Osteocyte (in vitro differentiated cells): ENCODE data around the gene PITX3. TPM values are rescaled to one million over a fixed set of nuclear protein-coding genes. Genes with fewer than 3 reads are reported as not detected.
"Not testable (repeated sequence)": the region's sequence is repeated elsewhere in the genome, so short reads cannot be mapped to it uniquely, and the experiment has no call there.

Experiments used
- DNase-seq: peaks from one replicate; pipeline ENCODE4 v3.0.0; 2021; ENCODE audit warnings: mixed read lengths; ENCODE audit not compliant: unreplicated experiment; ENCODE audit errors: extremely low spot score
- H3K27ac Mint-ChIP-seq: one replicate; pipeline ENCODE4 v1.8.0; 2021; ENCODE audit warnings: mild to moderate bottlenecking, mixed read lengths; ENCODE audit not compliant: unreplicated experiment
- H3K27me3 Mint-ChIP-seq: one replicate; pipeline ENCODE4 v1.8.0; 2021; ENCODE audit warnings: mixed read lengths; ENCODE audit not compliant: unreplicated experiment
- H3K36me3 Mint-ChIP-seq: one replicate; pipeline ENCODE4 v1.8.0; 2021; ENCODE audit warnings: mixed read lengths; ENCODE audit not compliant: unreplicated experiment
- H3K4me1 Mint-ChIP-seq: one replicate; pipeline ENCODE4 v1.8.0; 2021; ENCODE audit warnings: mixed read lengths; ENCODE audit not compliant: unreplicated experiment
- H3K4me3 Mint-ChIP-seq: one replicate; pipeline ENCODE4 v1.8.0; 2021; ENCODE audit warnings: mild to moderate bottlenecking, moderate library complexity, mixed read lengths; ENCODE audit not compliant: unreplicated experiment
- H3K9me3 Mint-ChIP-seq: one replicate; pipeline ENCODE4 v1.8.0; 2021; ENCODE audit warnings: mixed read lengths; ENCODE audit not compliant: unreplicated experiment
- total RNA-seq: library from RNA; stranded (reverse); gene quantifications from 2 replicates; pipeline ENCODE4 v1.2.1, GENCODE V29; 2021
- TF ChIP-seq, protein P1 (sequence below): fragments of 200-600 bp; sonication (generic); IDR thresholded peaks from 2 replicates; pipeline ENCODE4 v1.5.0; 2021; ENCODE audit warnings: antibody characterized with exemption, mild to moderate bottlenecking, moderate library complexity

Gene PITX3
- total RNA-seq, 1 donor from 2014 or later, result not detected

GRCh38 chr10:102195296-102195870, 45.9 kb downstream of the PITX3 start:
- H3K27ac Mint-ChIP-seq, result no peak overlapping the region
- TF ChIP-seq, protein P1, sequence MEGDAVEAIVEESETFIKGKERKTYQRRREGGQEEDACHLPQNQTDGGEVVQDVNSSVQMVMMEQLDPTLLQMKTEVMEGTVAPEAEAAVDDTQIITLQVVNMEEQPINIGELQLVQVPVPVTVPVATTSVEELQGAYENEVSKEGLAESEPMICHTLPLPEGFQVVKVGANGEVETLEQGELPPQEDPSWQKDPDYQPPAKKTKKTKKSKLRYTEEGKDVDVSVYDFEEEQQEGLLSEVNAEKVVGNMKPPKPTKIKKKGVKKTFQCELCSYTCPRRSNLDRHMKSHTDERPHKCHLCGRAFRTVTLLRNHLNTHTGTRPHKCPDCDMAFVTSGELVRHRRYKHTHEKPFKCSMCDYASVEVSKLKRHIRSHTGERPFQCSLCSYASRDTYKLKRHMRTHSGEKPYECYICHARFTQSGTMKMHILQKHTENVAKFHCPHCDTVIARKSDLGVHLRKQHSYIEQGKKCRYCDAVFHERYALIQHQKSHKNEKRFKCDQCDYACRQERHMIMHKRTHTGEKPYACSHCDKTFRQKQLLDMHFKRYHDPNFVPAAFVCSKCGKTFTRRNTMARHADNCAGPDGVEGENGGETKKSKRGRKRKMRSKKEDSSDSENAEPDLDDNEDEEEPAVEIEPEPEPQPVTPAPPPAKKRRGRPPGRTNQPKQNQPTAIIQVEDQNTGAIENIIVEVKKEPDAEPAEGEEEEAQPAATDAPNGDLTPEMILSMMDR, result no peak
- no peak for DNase-seq

GRCh38 chr10:102191956-102192355, 49.4 kb downstream of the PITX3 start:
- Mint-ChIP-seq H3K27ac (no peak overlapping the region), H3K4me3 (no peak overlapping the region), H3K27me3 (peaks cover 39% of the 10 kb centered on the region), H3K4me1 (peaks cover 3% of the 10 kb centered on the region), H3K36me3 (no peaks in the 10 kb centered on the region), H3K9me3 (peaks cover 9% of the 10 kb centered on the region)
- no peak for DNase-seq
- TF ChIP-seq, protein P1, result no peak

More at GRCh38 chr10:102195296-102195870, 45.9 kb downstream of the PITX3 start:
- Mint-ChIP-seq H3K4me1 (no peaks in the 10 kb centered on the region), H3K36me3 (no peaks in the 10 kb centered on the region), H3K4me3 (no peak overlapping the region), H3K27me3 (peaks cover 43% of the 10 kb centered on the region), H3K9me3 (peaks cover 9% of the 10 kb centered on the region)

GRCh38 chr10:102188941-102189898, 52.1 kb downstream of the PITX3 start:
- H3K36me3 Mint-ChIP-seq, H3K4me1 Mint-ChIP-seq, DNase-seq, H3K27ac Mint-ChIP-seq, H3K9me3 Mint-ChIP-seq, H3K4me3 Mint-ChIP-seq: not testable (repeated sequence)
- peaks cover 35% of the 10 kb centered on the region for H3K27me3 Mint-ChIP-seq

DNA sequence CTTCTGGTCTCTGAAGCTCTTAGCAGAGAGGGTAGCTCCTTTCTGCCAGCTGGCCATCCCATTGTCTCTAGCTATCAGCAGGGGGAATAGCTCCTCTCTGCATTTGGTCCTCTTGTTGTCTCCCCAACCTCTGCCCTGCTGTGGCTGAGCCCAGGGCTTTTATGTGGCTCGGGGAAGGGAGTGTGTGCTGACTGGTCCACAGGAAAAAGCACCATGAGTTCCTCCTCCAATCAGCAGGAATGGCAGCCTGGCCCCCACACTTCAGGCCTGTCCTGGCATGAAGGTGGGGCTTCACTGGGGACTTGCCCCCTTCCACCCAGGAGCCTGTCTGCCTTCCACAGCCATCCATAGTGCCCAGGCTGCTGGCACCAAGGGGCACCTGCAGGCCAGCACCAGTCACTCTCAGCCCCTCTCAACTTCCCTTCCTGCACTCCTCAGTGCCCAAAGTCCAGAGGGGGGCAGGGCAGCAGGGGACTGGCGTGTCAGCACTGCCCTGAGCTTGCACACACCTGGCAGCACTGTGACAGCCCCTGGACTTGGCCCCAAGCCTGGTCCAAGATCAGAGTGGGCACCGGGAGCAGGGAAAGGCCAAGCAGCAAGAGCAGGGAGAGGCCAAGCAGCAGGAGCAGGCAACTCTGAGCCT, 52.9 kb downstream of the PITX3 start:
- TF ChIP-seq, protein P1, result no peak
- peaks cover 3% of the 10 kb centered on the region for H3K4me1 Mint-ChIP-seq
- no peak overlapping the region for H3K27ac Mint-ChIP-seq
- no peaks in the 10 kb centered on the region for H3K36me3 Mint-ChIP-seq
- H3K4me3 Mint-ChIP-seq, result no peak overlapping the region
- peaks cover 9% of the 10 kb centered on the region for H3K9me3 Mint-ChIP-seq
- peaks cover 36% of the 10 kb centered on the region for H3K27me3 Mint-ChIP-seq
- DNase-seq, result no peak

DNA sequence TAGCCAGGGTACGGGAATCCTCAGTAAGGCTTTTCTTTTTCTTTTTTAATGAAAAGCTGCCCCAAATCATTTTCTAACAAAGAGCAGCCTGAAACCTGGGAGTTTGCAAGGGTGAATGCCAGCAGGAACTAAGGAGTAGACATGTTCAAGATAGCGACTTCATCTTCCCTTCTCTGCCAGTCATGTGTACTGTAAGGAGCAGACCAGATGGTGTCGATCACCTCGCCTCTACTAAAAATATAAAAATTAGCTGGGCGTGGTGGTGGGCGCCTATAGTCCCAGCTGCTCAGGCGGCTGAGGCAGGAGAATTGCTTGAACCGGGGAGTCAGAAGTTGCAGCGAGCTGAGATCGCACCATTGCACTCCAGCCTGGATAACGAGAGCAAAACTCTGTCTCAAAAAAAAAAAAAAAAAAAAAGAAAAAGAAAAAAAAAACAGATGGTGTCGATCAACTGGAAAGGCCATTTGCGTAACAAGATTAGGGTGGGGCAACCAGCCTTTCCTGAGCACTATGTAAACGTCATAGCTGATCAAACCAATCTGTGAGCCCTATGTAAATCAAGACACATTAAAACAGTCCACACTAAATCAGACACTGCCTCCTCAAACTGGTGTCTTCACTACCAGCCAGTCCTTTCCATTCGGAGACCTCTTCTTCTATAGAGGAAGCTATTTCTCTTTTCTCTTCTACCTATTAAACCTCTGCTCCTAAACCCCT, 55.3 kb downstream of the PITX3 start:
- H3K4me1 Mint-ChIP-seq, result peaks cover 3% of the 10 kb centered on the region
- H3K9me3 Mint-ChIP-seq, result no peaks in the 10 kb centered on the region
- no peak for DNase-seq
- H3K27me3 Mint-ChIP-seq, result peaks cover 28% of the 10 kb centered on the region
- TF ChIP-seq, protein P1, result no peak
- H3K27ac Mint-ChIP-seq, result no peak overlapping the region
- no peak overlapping the region for H3K4me3 Mint-ChIP-seq
- no peaks in the 10 kb centered on the region for H3K36me3 Mint-ChIP-seq
